Measurements from ENCODE around the gene OR10X1. TPM values are rescaled to one million over a fixed set of nuclear protein-coding genes. Genes with fewer than 3 reads are reported as not detected.
A peak's percentile ranks its signal among the peaks of the same experiment; 100 is the strongest.

Gene OR10X1, protein sequence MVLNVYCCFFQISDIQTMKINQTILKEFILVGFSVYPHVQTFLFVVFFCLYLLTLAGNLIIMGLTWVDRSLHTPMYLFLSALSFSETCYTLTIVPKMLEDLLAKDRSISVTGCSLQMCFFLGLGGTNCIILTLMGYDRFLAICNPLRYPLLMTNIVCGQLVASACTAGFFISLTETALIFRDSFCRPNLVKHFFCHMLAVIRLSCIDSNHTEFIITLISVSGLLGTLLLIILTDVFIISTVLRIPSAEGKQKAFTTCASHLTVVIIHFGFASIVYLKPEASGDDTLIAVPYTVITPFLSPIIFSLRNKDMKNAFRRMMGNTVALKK
- not detected in 2 replicates for total RNA-seq

DNA sequence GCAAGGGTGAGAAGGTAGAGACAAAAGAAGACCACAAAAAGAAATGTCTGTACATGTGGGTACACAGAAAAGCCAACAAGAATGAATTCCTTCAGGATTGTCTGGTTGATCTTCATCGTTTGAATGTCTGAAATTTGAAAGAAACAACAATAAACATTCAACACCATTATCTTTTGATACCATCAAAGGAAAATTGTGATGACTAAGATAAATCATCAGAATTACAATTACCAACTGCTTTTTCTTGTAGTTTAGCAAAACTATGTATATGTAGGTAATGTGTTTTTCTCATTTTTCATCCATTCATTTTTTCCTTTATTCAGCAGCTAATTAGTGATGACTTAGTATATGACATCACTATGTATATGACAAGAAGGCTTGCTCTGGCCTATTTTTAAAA, at the start of gene OR10X1:
TSS of gene OR10X1 (minus strand) at position 167 of the 400 bp plus-strand sequence. CDS start at position 167, 0 bp downstream.
- DNase-seq (ENCODE audit: low read depth in 2 of 2): no peak

DNA sequence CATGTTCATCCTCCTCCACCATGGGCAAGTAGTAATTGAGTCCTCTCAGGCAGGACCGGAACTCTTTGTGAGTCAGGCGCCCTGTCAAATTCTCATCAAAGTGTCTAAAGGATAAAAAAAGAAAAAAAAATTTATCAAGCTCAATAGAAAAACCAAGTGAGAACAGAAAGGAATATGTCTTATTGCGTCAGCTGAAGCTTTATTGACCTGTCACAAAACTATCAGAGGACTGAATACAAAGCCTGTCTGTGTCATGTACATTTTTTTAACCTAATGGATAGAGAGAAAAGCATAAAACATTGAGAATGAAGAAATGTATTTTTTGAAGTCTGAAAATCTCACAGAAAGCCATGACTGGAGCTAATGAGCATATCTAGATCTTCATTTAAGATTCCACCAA, 34.1 kb upstream of the OR10X1 start:
- no peak for DNase-seq (ENCODE audit: low read depth in 2 of 2)

DNA sequence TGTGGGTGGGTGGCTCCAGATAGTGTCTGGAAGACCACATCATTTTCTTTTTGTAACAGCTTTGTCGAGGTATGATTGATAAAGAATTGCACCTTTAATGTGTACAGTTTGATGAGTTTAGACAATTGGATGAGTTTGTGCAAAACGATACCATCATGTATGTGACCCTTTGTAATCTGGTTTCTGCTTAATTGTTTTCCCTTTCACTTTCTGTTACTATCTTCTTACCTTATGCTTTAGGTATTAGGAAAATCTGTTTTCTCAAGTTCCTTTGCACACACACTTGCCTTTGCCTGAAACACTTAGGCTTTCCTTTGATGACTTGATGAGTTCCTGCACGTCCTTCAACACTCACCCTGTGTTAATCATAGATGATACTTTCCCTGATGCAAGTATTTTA, 32.2 kb upstream of the OR10X1 start:
- DNase-seq (ENCODE audit: low read depth in 2 of 2): no peak

DNA sequence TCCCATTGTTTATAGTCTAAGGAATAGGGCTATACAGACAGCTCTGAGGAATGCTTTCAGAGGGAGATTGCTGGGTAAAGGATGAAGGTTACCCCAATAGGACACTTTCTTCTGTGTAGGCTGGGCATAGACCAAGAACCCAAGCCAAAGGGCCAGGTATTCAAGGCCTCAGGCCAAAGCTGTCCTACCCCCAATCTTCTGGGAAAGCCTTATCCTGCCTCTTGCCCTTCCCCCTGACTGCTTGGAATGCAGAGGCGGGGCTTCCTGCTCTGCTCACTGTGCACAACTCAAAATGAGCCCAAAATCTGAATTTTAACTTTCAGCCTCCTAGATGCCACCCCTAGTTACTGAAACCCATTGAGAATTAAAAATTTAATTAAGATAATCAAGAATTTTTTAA, 27.6 kb upstream of the OR10X1 start:
- no peak for DNase-seq (ENCODE audit: low read depth in 2 of 2)

DNA sequence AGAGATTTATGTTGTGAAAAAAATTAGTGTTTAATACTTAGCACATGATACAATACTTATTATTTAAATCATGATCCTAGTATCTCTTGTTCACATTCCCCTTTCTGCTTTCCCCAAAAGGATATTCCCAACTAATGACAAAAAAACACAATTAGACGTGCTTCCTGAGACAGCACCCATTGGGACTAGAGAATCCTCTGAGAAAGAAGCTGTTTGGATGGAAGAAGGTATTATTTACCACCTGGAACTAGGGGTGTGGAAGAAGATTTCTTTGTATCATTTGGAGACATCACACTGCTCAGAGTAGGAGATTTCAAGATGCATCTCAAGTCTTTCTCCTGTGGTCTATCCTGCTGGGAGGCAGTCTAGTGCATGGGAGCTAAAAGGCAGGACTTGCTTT, 25.3 kb upstream of the OR10X1 start, which contains the start of gene OR10Z1:
TSS of gene OR10Z1 (plus strand) at position 301 of the 400 bp plus-strand sequence. CDS start 1,171 bp downstream, outside the sequence.
- DNase-seq (ENCODE audit: low read depth in 2 of 2): no peak

DNA sequence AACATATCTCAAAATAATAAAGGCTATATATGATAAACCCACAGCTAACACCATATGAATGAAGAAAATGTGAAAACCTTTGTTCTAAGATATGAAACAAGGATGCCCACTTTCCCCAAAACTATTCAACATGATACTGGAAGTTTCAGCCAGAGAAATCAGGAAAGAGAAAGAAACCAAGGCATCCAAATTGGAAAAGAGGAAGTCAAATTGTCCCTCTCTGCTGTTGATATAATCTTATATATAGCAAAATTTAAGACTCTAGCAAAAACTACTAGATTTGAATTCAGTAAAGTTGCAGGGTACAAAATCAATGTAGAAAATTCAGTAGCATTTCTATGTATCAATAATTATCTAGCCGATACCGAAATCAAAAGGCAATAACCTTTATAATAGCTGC, 21.0 kb upstream of the OR10X1 start:
- no peak for DNase-seq (ENCODE audit: low read depth in 2 of 2)

DNA sequence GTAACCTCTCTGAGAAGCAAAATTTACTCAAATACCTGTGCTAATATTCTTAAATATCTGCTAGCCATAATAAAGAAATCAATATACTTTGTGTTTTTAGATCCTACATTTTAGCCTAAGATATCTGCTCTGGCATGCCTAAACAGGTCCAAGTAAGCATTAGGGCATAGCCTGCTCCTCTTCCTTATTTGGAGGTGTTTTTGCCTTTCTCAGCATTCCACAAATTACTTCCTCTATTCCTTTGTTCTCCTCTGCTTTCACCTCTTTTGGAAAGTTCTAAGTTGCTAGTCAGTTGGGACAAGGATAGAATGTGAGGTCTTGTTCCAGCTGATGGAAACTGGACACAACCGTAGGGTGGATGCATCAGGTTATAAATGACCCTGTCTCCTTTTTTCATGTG, 7.2 kb upstream of the OR10X1 start:
- no peak for DNase-seq (ENCODE audit: low read depth in 2 of 2)

DNA sequence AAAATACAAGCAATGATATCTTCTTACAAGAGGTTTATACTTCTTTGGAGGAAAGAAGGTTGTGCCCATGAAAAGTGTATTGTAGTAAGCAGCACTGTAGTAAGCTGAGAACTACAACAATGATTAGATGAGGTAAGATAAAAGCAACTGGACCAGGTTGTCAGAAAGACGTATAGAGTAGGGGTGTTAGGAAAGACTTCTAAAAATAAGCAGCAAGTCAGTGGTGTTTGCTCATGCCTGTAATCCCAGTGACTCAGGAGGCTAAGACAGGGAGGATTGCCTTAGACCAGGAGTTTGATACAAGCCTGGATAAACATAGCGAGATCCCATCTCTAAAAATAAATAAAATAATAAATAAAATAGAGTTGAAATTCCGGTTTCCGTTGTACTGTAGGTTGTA, 4.3 kb upstream of the OR10X1 start:
- DNase-seq (ENCODE audit: low read depth in 2 of 2): no peak

DNA sequence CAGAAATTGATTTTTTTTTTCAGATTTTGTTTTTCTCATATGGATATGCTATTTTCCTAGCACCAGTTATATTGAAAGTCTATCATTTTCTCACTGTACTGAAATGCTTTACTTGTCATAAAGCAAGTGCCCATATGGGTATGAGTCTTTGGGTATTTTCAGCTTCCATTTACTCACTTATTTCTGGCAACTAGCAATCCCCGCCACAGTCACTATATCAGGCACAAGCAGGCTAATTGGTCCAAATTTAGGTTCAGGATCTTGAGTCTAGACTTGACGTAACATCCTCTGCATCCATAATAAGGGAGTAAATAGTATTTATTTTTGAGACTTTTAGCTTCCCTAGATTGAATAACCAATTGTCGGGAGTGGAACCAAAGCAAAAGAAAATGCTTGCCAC, 2.1 kb downstream of the OR10X1 start:
- DNase-seq (ENCODE audit: low read depth in 2 of 2): no peak

DNA sequence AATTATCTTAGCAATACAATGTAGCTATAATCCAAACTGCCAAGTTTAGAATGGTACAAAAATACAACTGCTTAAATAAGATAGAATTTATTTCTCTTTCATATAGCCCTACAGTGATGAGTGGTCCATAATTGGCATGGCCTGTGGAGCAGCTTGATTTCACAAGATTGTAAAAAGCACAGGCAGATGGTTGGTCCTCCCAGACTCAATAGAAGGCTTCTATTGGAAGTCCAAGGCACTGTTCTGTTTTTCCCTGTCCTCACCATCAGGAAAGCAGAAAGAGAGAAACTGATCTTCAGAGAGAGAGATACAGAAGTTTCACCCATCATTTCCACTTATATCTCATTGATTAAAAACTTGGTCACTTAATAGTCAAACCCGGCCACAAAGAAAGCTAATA, 7.5 kb downstream of the OR10X1 start:
- DNase-seq (ENCODE audit: low read depth in 2 of 2): no peak

DNA sequence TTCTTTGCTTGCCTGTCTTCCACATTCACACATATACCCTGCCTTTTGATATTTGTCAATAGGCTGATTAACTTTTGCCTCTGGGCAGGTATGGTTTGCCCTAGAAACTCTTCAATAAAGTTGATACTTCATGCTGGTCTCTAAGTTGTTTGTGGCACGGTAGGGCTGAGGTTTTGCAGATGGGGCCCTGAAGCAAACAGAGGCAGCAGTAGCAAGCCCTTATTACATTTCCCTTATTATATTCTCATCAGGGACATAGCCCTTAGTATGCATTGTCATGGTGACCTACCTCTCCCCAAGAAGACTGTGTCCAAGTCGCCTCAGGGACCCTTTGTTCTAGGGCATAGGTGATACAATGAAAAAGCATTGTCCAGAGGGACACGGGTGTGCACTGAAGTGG, 9.2 kb downstream of the OR10X1 start, which contains the start of gene OR6P1:
TSS of gene OR6P1 (minus strand) at position 101 of the 400 bp plus-strand sequence. CDS start 6,976 bp downstream, outside the sequence.
- no peak for DNase-seq (ENCODE audit: low read depth in 2 of 2)

DNA sequence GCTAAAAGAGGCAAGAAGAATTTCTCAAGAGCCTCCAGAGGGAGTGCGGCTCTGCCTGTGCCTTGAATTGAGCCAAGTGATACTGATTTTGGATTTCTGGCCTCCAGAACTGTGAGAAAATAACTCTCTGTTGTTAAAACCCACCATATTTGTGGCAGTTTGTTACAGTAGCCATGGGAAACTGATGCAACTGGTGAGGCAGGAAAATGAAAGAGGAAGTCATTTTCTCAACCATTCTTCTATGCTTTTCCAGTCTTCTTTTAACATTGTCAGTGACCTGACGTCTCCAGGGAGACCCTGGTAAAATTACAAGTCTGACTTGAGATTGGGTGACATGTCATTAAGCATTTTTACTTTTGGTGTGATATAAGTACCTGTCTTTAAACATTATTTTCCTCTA, 15.1 kb downstream of the OR10X1 start:
- no peak for DNase-seq (ENCODE audit: low read depth in 2 of 2)

DNA sequence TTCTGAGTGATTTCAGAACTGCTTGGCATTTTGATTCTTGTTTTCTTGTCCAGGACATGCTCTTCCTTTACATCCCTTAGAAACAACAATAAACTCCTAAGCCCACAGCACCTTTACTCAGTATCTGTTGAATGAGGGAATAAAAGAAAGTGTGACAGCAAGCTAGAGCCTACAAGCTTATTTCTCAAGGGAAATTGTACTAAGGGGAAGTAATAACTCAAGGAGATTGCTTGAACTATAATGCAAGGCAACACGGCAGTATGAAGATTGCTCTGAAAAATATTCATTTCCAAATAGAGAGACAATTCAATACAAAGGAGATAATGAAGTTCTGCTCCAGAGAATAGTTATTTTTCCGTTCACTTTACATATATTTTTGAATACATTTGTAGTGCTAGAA, 15.8 kb downstream of the OR10X1 start:
- DNase-seq (ENCODE audit: low read depth in 2 of 2): no peak

DNA sequence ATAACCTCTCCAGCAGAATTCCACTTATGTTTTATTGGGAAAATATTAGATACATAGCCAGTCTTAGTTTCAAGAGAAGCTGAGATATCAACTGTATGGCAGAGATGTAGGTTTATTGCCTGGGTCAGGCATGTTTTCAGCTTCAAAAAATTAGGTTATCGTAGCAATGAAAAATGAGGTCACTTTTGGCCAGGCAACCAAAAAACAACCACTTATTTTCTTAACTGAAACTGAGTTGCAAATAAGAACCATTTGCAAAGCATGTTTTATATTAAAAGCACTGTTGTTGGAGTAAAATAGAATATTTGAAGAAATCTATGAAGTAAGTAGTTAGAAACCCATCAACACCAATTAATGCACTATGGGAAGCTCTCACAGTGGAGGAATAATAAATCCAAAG, 20.0 kb downstream of the OR10X1 start:
- DNase-seq (ENCODE audit: low read depth in 2 of 2): no peak

DNA sequence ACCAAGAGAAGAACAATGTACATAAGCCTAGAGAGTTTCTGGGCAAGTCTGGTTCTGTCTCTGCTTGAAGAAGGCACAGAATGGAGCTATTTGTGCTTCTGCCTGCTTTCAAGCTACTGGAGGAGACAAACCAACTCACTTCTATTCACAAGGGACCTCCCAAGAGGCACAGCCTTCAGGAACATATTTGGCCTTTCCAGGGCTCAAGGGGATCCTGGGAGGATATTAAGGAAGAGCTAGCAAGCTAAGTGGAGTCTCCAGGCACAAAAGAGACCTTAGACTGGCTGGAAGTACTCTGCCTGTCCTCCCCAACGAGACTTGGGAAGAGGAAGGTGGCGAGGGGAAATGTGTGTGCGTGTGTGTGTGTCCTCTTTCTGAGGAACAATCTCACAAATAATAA, 25.3 kb downstream of the OR10X1 start, which contains the start of gene OR6Y1:
TSS of gene OR6Y1 (minus strand) at position 54 of the 400 bp plus-strand sequence. CDS start 6,300 bp downstream, outside the sequence.
- no peak for DNase-seq (ENCODE audit: low read depth in 2 of 2)

DNA sequence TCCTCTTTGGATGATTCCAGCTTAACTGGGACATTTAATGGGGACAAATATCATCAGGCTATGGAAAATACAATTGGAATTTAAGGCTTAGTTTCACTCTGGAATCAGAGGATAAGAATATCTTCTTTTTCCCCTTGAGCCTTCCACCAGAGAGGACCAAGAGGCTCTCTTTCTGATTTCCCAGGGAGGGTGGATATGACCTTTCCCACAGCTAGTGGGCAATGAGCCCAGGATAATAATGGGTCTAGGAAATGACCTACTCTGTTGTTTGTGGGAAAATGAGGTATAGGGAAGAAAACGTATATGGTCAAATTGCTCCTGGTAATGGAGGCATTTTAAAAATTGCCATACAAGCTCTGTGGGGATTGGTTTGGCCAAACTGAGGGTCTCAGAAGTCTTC, 27.4 kb downstream of the OR10X1 start:
- DNase-seq (ENCODE audit: low read depth in 2 of 2): peak; percentile 8 to 12

DNA sequence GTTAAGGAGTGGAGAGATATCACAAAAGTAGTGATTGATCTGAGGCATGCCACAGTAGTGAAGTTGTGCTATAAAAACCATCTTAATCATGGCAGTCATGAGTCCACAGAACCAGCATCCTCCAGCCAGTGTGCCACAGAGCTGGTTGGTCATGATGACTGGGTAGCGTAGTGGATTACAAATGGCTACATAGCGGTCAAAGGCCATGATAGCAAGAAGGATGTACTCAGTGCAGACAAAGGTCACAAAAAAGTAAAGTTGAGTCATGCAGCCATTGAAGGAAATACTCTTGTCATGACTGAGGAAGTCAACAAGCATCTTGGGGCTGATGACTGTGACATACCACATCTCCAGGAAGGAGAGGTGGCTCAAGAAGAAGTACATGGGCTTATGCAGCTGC, 32.2 kb downstream of the OR10X1 start:
- no peak for DNase-seq (ENCODE audit: low read depth in 2 of 2)

DNA sequence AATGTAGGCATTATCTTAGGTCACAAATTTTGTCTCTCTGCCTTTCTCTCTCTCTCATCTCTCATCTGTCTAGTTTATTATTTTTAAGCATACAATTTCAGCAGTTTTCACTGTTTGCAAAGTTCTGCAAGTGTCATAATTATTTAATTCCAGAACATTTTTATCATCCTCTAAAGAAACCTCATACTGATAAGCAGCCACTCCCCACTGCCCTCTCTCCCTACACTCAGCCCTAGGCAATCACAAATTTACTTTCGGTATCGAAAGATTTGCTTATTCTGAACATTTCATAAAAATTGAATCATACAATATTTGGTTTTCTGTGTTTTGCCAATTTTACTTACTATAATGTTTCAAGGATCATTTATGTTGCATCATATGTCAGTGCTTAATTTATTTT, 42.1 kb downstream of the OR10X1 start:
- DNase-seq (ENCODE audit: low read depth in 2 of 2): no peak

DNA sequence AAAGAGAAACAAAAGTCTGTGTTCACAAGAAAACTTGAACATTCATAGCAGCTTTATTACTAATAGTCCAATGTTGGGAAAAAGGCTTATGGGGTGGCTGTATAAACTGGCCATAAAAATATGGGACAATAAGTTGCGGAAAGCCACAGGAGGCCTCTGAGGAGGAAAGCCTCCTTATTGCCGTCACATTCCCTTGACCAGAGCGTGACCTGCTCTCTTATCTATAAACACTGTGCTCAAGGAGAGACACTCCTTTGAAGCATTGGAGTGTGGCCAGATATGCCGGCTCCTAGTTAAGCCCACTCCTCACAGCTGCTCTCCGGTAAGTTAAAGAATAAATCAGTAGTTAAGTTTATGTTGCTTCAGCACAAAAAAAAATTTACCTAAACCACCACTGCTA, 45.2 kb downstream of the OR10X1 start:
- no peak for DNase-seq (ENCODE audit: low read depth in 2 of 2)

Data from dermis microvascular lymphatic vessel endothelial cell (primary cell).